ENCODE data around the gene CIZ1. TPM values are rescaled to one million over a fixed set of nuclear protein-coding genes. Genes with fewer than 3 reads are reported as not detected.

The CIZ1 gene
- total and polyA plus RNA-seq, 2 of the 13 experiments (the other 11 are each of a cell fraction or from before 2014, with no cell fraction given) = 30.6 to 50.3 TPM

DNA sequence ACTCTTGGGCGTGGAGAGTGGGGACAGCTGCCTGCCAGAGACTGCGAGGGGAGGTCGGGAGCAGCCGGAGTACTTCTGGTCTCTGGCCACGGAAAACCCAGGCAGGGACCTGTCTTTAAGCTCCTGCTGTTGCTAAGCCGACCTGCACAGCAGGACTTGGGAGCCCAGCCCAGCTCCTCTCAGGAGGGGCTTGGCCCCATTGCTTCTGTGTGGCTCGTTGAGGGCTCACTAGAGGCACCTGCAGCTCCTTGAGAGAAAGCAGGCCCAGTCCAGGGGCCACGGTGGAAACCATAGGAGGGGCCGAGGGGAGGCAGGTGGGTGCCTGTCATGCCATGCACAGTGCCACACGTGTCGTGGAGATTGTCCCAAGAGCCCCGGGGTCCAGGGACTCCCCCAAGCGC is 45.4 kb downstream of the CIZ1 start:
- no peaks in the 10 kb centered on the region for H4K20me1 ChIP-seq (ENCODE audit: insufficient read depth, low read length)
- in situ Hi-C loops (cut with HindIII; ENCODE audit: extremely low pct_ligation_motif_present, low pct_unique_long_range_greater_than_20kb) = no loop called here
- WGBS (ENCODE audit: low lambda C conversion rate) = 43% methylated on average over 6 of the region's 13 CpGs
- no TSS peak for BruUV-seq (replicated peaks)
- intact Hi-C loops (cut with micrococcal nuclease; ENCODE audit: unreplicated experiment) = no loop called here
- no peaks in the 10 kb centered on the region for H3K79me2 ChIP-seq (ENCODE audit: insufficient read depth, low read length)
- H3K4me1 ChIP-seq (ENCODE audit: insufficient read depth, low read length) = peaks cover 68% of the 10 kb centered on the region
- no peaks in the 10 kb centered on the region for H3K36me3 ChIP-seq (replicated peaks in 1 of 2; ENCODE audit: control insufficient read depth in 1 of 2, insufficient read depth in 2 of 2, low read length in 2 of 2)
- no peak for ATAC-seq
- CTCF ChIA-PET (ENCODE audit: low intra/inter-chr PET ratio, low total read pairs) = no interaction called here
- H3K9ac ChIP-seq (ENCODE audit: insufficient read depth, low read depth, low read length) = no peak overlapping the region
- POLR2A ChIA-PET = interaction anchor here (3.1 kb wide), 1 partner anchor 14 kb away, joined by 16 read pairs; the partner anchor contains the start of gene BBLN
- peaks cover 3 to 26% of the 10 kb centered on the region in 2 experiments; a peak in 4 of 5 replicates for H3K27me3 ChIP-seq (ENCODE audit: control insufficient read depth in 1 of 2, insufficient read depth in 2 of 2, low read length in 2 of 2)
- H3K27ac ChIP-seq (ENCODE audit: extremely low read length, insufficient read depth, low read length) = no peak overlapping the region
- H3K4me2 ChIP-seq (ENCODE audit: low read depth, low read length) = no peak overlapping the region
- H2AFZ ChIP-seq (ENCODE audit: low read length) = no peak overlapping the region
- no peak for DNase-seq (ENCODE audit: low spot score)
- no peak for FAIRE-seq
- TF ChIP-seq ZNF496 (CRISPR knock-in tag; IDR thresholded peaks at IDR 0.05; ENCODE audit: insufficient replicate concordance) (no peak), ZNF616 (CRISPR knock-in tag; IDR thresholded peaks at IDR 0.05; ENCODE audit: low read depth) (no peak)
- no peak overlapping the region for H3K4me3 ChIP-seq (replicated peaks in 1 of 3; ENCODE audit: insufficient read depth in 1 of 3, low read depth in 2 of 3, low read length in 3 of 3)
- H3K9me3 ChIP-seq (ENCODE audit: low read length) = no peaks in the 10 kb centered on the region

DNA sequence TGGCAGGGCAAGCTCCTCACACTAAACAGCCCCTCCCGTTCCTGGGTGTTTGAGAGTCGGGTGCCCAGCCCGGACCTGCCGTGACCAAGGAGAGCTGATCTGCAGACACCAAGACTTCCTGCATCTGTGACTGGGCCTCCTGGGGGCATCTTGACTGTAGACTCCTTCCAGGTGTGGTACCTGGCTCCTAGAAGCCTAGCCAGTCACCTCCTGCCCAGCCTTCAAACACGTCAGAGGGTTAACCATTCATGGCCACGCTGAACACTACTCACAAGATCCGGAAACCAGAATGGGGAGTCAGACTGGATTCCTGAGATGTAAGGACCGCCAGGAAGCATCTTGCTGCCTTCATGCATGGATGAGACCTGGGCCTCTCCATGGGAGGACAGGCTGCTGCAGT is 45.8 kb downstream of the CIZ1 start:
- H4K20me1 ChIP-seq (ENCODE audit: insufficient read depth, low read length) = no peaks in the 10 kb centered on the region
- no peaks in the 10 kb centered on the region for H3K36me3 ChIP-seq (replicated peaks in 1 of 2; ENCODE audit: control insufficient read depth in 1 of 2, insufficient read depth in 2 of 2, low read length in 2 of 2)
- no peak for DNase-seq (ENCODE audit: low spot score)
- in situ Hi-C loops (cut with HindIII; ENCODE audit: extremely low pct_ligation_motif_present, low pct_unique_long_range_greater_than_20kb) = no loop called here
- H3K79me2 ChIP-seq (ENCODE audit: insufficient read depth, low read length) = no peaks in the 10 kb centered on the region
- no peak for FAIRE-seq
- no peak overlapping the region for H3K9ac ChIP-seq (ENCODE audit: insufficient read depth, low read depth, low read length)
- H3K4me1 ChIP-seq (ENCODE audit: insufficient read depth, low read length) = peaks cover 64% of the 10 kb centered on the region
- no peak overlapping the region for H3K4me3 ChIP-seq (replicated peaks in 1 of 3; ENCODE audit: insufficient read depth in 1 of 3, low read depth in 2 of 3, low read length in 3 of 3)
- intact Hi-C loops (cut with micrococcal nuclease; ENCODE audit: unreplicated experiment) = no loop called here
- H3K9me3 ChIP-seq (ENCODE audit: low read length) = no peaks in the 10 kb centered on the region
- no peak overlapping the region for H3K27ac ChIP-seq (ENCODE audit: extremely low read length, insufficient read depth, low read length)
- WGBS (ENCODE audit: low lambda C conversion rate) = no CpG with 5 or more reads among the region's 8 CpGs
- H2AFZ ChIP-seq (ENCODE audit: low read length) = no peak overlapping the region
- POLR2A ChIA-PET = interaction anchor here (3.1 kb wide), 1 partner anchor 14 kb away, joined by 16 read pairs; the partner anchor contains the start of gene BBLN
- no TSS peak for BruUV-seq (replicated peaks)
- CTCF ChIA-PET (ENCODE audit: low intra/inter-chr PET ratio, low total read pairs) = no interaction called here
- peaks cover 3 to 25% of the 10 kb centered on the region in 2 experiments; a peak in 4 of 5 replicates for H3K27me3 ChIP-seq (ENCODE audit: control insufficient read depth in 1 of 2, insufficient read depth in 2 of 2, low read length in 2 of 2)
- no peak for ATAC-seq
- no peak overlapping the region for H3K4me2 ChIP-seq (ENCODE audit: low read depth, low read length)
- TF ChIP-seq, protein P1, sequence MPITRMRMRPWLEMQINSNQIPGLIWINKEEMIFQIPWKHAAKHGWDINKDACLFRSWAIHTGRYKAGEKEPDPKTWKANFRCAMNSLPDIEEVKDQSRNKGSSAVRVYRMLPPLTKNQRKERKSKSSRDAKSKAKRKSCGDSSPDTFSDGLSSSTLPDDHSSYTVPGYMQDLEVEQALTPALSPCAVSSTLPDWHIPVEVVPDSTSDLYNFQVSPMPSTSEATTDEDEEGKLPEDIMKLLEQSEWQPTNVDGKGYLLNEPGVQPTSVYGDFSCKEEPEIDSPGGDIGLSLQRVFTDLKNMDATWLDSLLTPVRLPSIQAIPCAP (CRISPR knock-in tag; IDR thresholded peaks at IDR 0.05; ENCODE audit: low read depth) = no peak
- TF ChIP-seq PAX8 (CRISPR knock-in tag; IDR thresholded peaks at IDR 0.05; ENCODE audit: borderline replicate concordance) = no peak
- TF ChIP-seq, protein P2, sequence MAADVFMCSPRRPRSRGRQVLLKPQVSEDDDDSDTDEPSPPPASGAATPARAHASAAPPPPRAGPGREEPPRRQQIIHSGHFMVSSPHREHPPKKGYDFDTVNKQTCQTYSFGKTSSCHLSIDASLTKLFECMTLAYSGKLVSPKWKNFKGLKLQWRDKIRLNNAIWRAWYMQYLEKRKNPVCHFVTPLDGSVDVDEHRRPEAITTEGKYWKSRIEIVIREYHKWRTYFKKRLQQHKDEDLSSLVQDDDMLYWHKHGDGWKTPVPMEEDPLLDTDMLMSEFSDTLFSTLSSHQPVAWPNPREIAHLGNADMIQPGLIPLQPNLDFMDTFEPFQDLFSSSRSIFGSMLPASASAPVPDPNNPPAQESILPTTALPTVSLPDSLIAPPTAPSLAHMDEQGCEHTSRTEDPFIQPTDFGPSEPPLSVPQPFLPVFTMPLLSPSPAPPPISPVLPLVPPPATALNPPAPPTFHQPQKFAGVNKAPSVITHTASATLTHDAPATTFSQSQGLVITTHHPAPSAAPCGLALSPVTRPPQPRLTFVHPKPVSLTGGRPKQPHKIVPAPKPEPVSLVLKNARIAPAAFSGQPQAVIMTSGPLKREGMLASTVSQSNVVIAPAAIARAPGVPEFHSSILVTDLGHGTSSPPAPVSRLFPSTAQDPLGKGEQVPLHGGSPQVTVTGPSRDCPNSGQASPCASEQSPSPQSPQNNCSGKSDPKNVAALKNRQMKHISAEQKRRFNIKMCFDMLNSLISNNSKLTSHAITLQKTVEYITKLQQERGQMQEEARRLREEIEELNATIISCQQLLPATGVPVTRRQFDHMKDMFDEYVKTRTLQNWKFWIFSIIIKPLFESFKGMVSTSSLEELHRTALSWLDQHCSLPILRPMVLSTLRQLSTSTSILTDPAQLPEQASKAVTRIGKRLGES (CRISPR knock-in tag; IDR thresholded peaks at IDR 0.05; ENCODE audit: borderline replicate concordance) = no peak
- TF ChIP-seq, protein P3, sequence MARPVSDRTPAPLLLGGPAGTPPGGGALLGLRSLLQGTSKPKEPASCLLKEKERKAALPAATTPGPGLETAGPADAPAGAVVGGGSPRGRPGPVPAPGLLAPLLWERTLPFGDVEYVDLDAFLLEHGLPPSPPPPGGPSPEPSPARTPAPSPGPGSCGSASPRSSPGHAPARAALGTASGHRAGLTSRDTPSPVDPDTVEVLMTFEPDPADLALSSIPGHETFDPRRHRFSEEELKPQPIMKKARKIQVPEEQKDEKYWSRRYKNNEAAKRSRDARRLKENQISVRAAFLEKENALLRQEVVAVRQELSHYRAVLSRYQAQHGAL (CRISPR knock-in tag; IDR thresholded peaks at IDR 0.05; ENCODE audit: not compliant biosample characterization) = no peak
- TF ChIP-seq, protein P4, sequence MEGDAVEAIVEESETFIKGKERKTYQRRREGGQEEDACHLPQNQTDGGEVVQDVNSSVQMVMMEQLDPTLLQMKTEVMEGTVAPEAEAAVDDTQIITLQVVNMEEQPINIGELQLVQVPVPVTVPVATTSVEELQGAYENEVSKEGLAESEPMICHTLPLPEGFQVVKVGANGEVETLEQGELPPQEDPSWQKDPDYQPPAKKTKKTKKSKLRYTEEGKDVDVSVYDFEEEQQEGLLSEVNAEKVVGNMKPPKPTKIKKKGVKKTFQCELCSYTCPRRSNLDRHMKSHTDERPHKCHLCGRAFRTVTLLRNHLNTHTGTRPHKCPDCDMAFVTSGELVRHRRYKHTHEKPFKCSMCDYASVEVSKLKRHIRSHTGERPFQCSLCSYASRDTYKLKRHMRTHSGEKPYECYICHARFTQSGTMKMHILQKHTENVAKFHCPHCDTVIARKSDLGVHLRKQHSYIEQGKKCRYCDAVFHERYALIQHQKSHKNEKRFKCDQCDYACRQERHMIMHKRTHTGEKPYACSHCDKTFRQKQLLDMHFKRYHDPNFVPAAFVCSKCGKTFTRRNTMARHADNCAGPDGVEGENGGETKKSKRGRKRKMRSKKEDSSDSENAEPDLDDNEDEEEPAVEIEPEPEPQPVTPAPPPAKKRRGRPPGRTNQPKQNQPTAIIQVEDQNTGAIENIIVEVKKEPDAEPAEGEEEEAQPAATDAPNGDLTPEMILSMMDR (CRISPR knock-in tag; IDR thresholded peaks at IDR 0.05) = no peak
- TF ChIP-seq ADNP (CRISPR knock-in tag; IDR thresholded peaks at IDR 0.05) = no peak

Measured in HepG2 (cell line).